Gastroesophageal sphincter (tissue), 4 donors: ENCODE results near the gene SMCO3. TPM values are rescaled to one million over a fixed set of nuclear protein-coding genes. Genes with fewer than 3 reads are reported as not detected.

ENCODE experiments used
- ATAC-seq: fragments of 150-250 bp; one replicate; pipeline ENCODE4 v1.9.1; 2016; ENCODE audit warnings: mild to moderate bottlenecking, moderate library complexity
- H3K27ac ChIP-seq, 4 donors: fragments of 200-600 bp; sonication (generic) in 3 of 4; 1 replicate in 3 of 4; 2 replicates in 1 of 4; pipeline ENCODE4 v1.5.1; 2016 to 2019
- H3K27me3 ChIP-seq: fragments of 200-600 bp; sonication (generic); one replicate; pipeline ENCODE4 v1.5.1; 2019
- H3K36me3 ChIP-seq, 2 donors: fragments of 200-600 bp; sonication (generic); one replicate each; pipeline ENCODE4 v1.5.1; 2019; ENCODE audit warnings: control low read depth in 1 of 2
- H3K4me1 ChIP-seq, 3 donors: fragments of 200-600 bp; sonication (generic); 1 replicate in 2 of 3; 2 replicates in 1 of 3; pipeline ENCODE4 v1.5.1; 2016 to 2019; ENCODE audit warnings: control low read depth in 2 of 3
- H3K4me3 ChIP-seq, 2 donors: fragments of 200-600 bp; sonication (generic); one replicate each; pipeline ENCODE4 v1.5.1; 2019; ENCODE audit warnings: mild to moderate bottlenecking in 1 of 2, moderate library complexity in 1 of 2
- H3K9me3 ChIP-seq, 3 donors: fragments of 200-600 bp; sonication (generic); one replicate each; pipeline ENCODE4 v1.5.1; 2017 to 2019; ENCODE audit warnings: control low read depth in 2 of 3
- EP300 ChIP-seq: sonication (generic); formaldehyde crosslinking; IDR thresholded peaks from one replicate; pipeline ENCODE4 v1.6.1; 2017; ENCODE audit warnings: antibody characterized with exemption, mild to moderate bottlenecking
- POLR2A ChIP-seq, 2 donors: fragments of 450-650 bp; IDR thresholded peaks; one replicate each; pipeline ENCODE4 v1.6.1; 2017; ENCODE audit warnings: antibody characterized with exemption in 2 of 2, mild to moderate bottlenecking in 2 of 2, moderate library complexity in 1 of 2
- POLR2AphosphoS5 ChIP-seq: sonication (generic); formaldehyde crosslinking; IDR thresholded peaks from one replicate; pipeline ENCODE4 v1.6.1; 2017; ENCODE audit warnings: antibody characterized with exemption
- WGBS, 2 donors: methylation state at CpG; one replicate each; pipeline ENCODE4 v1.1.5; 2018; ENCODE audit warnings: low coverage in 1 of 2; 5-methylcytosine and 5-hydroxymethylcytosine counted together
- total RNA-seq, 4 donors: library from RNA; depleted of rRNA; stranded (reverse); fragments of >200 nt; gene quantifications; one replicate each; pipeline ENCODE4 v1.1.0, GENCODE V29; 2016
- TF ChIP-seq, protein P1 (sequence below), 4 experiments: fragments of 200-600 bp in 2 of 4; fragments of 450-650 bp in 2 of 4; sonication (generic) in 1 of 4; IDR thresholded peaks; one replicate each; pipeline ENCODE4 v1.5.1; 2017 to 2019; ENCODE audit warnings: antibody characterized with exemption in 4 of 4, mild to moderate bottlenecking in 2 of 4, moderate library complexity in 2 of 4

Gene SMCO3
- total RNA-seq, 4 donors from 2014 or later, result 0.13 to 0.57 (median 0.31) TPM; not detected in 1

DNA sequence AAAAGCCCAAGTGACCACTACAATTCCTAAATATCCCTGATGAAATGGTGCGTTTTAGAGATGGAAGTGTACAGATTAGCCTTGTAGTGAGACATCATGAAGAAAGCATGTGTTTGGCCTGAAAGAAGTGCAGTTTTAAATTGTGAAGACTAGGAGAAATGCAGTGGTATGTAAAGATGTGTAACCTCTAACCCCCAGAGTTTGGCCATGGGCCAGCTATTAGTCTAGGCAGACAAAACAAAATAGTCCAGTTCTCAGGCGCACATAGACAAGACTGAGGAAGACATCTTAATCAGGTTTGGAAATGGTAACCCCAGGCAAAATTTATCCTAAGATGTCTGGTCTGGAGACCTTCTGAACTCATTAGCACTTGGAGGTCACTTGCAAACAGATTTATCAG, 34.1 kb downstream of the SMCO3 start:
- TF ChIP-seq POLR2A (IDR thresholded peaks at IDR 0.05) (no peak), POLR2AphosphoS5 (no peak), EP300 (no peak)
- TF ChIP-seq, protein P1, sequence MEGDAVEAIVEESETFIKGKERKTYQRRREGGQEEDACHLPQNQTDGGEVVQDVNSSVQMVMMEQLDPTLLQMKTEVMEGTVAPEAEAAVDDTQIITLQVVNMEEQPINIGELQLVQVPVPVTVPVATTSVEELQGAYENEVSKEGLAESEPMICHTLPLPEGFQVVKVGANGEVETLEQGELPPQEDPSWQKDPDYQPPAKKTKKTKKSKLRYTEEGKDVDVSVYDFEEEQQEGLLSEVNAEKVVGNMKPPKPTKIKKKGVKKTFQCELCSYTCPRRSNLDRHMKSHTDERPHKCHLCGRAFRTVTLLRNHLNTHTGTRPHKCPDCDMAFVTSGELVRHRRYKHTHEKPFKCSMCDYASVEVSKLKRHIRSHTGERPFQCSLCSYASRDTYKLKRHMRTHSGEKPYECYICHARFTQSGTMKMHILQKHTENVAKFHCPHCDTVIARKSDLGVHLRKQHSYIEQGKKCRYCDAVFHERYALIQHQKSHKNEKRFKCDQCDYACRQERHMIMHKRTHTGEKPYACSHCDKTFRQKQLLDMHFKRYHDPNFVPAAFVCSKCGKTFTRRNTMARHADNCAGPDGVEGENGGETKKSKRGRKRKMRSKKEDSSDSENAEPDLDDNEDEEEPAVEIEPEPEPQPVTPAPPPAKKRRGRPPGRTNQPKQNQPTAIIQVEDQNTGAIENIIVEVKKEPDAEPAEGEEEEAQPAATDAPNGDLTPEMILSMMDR (IDR thresholded peaks at IDR 0.05), result no peak
- Histone ChIP-seq H3K27ac (no peak overlapping the region), H3K9me3 (no peaks in the 10 kb centered on the region), H3K27me3 (no peaks in the 10 kb centered on the region), H3K4me1 (peaks cover 0 to 17% (median 0%) of the 10 kb centered on the region in 3 donors), H3K4me3 (no peak overlapping the region), H3K36me3 (peaks cover 0 to 7% of the 10 kb centered on the region in 2 donors)
- ATAC-seq, result no peak
- 86 to 90% methylated on average over 2 of the region's 2 CpGs for WGBS, 2 donors

DNA sequence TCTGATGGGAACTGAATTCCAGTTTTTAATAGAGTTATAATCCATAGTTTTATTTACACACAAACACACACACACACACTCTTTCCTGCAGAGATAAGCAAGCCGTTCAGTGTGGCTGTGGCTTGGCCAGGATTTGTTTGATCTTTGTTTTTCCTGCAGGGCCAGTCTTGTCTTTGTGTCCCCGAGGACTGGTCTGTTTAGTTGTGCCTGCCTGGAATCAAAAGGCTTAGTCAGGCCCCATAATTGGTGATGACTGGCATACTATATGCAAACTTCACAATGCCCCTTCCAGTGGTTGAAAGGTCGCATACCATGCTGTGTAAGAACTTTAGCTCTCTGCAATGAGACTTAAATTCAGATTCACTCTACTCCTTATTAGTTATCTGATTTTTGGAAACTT, 36.7 kb downstream of the SMCO3 start:
- H3K36me3 ChIP-seq, result no peaks in the 10 kb centered on the region
- no peak overlapping the region for H3K4me3 ChIP-seq
- H3K9me3 ChIP-seq, result no peaks in the 10 kb centered on the region
- no peaks in the 10 kb centered on the region for H3K27me3 ChIP-seq
- no peak for ATAC-seq
- 45 to 55% methylated on average over 3 of the region's 3 CpGs for WGBS, 2 donors
- peak overlapping the region in 1 of 4 donors; percentile 18 for H3K27ac ChIP-seq
- TF ChIP-seq EP300 (no peak), POLR2A (IDR thresholded peaks at IDR 0.05) (no peak), POLR2AphosphoS5 (no peak)
- TF ChIP-seq, protein P1 (IDR thresholded peaks at IDR 0.05), result no peak
- peaks cover 0 to 25% (median 0%) of the 10 kb centered on the region in 3 donors for H3K4me1 ChIP-seq

DNA sequence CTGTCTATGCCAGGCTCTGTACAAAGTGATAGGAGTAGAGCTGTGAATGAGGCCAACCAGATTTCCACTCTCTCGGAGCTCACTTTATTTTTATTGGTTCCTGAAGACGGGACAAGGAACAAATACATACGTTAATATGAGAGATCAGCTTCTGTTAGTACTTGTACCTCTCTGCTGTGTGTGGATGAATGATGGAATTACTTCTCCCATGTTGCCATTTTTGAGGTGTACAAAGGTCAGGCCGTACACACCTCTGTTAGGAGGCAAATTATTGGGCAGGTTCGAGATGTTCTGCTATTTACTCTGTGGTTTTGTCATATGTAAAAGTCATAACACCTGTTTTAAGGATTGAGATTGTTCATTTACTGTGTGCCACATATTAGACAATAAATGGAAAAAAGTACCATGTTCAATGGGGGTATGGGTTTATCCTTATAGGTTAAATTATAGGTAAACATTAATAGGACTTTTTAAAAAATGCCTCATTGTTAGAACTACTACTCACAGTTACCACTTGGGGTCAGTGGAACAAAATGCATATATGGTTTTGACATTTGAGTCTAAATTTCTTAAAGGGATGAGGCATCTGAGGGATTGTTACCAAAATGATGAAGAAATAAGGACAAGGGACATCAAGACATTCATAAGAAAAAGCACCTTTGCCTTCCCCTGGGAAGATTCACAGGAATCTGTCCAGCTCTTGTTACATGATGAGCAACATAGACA, 37.6 kb downstream of the SMCO3 start:
- peak overlapping the region; percentile 67 to 79 for H3K4me3 ChIP-seq
- TF ChIP-seq, protein P1 (IDR thresholded peaks at IDR 0.05), result peak in 1 of 4 experiments; percentile 3
- no peak for TF ChIP-seq EP300
- H3K9me3 ChIP-seq, result no peaks in the 10 kb centered on the region
- 84 to 87% methylated on average over 5 of the region's 5 CpGs for WGBS, 2 donors
- ATAC-seq, result no peak
- peak overlapping the region; percentile 92 to 99 (median 94) for H3K27ac ChIP-seq
- no peaks in the 10 kb centered on the region for H3K27me3 ChIP-seq
- H3K36me3 ChIP-seq, result no peaks in the 10 kb centered on the region
- H3K4me1 ChIP-seq, result peaks cover 0 to 33% (median 3%) of the 10 kb centered on the region in 3 donors

DNA sequence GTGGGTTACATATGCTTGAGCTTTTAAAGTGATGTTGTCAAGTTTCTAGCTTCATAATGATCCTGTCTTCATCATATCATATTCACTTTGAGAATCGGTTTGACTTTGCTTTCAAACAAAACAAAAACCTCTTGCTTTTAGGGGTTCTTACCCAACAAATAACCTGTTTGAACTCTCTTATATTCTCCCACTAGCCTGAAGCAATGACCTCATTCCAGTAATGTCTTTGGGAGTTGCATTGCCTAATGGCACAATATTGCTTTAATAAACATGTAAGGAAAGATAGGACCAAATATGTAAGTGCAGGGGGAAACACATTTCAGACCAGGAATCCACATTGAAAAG, 38.4 kb downstream of the SMCO3 start:
- Histone ChIP-seq H3K27ac (peak overlapping the region; percentile 92 to 99 (median 94)), H3K4me3 (peak overlapping the region; percentile 67 to 79), H3K9me3 (no peaks in the 10 kb centered on the region), H3K4me1 (peaks cover 0 to 37% (median 3%) of the 10 kb centered on the region in 3 donors), H3K27me3 (no peaks in the 10 kb centered on the region), H3K36me3 (no peaks in the 10 kb centered on the region)
- 38 to 50% methylated on average over 1 of the region's 1 CpG for WGBS, 2 donors
- ATAC-seq, result no peak
- TF ChIP-seq EP300 (no peak), POLR2AphosphoS5 (peak; percentile 5), POLR2A (IDR thresholded peaks at IDR 0.05) (no peak)
- TF ChIP-seq, protein P1 (IDR thresholded peaks at IDR 0.05), result no peak
